ENCODE data around the gene VGLL3.

VGLL3 gene

DNA sequence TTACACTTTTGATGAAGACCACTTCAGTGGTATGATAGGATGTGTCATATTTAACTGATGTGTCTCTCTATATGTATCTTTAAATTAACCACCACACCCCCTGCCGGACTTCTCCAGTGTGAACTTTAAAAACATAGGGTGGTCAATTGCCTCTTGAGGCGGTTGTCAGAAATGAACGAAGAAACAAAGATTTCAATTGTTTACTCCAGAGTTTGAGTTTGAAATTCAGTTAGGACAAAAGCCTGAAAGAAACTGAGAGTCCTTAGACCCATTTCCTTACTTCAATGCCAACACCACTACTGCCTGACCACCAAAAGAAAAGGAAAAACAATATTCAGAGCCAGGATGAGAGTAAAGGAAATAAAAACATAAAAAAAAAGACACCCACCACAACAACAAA is 40.2 kb downstream of the VGLL3 start:
- no peaks in the 10 kb centered on the region for H3K4me1 ChIP-seq (ENCODE audit: control insufficient read depth in 1 of 2, insufficient read depth in 1 of 2, low read depth in 1 of 2, low read length in 1 of 2)
- H3K27me3 ChIP-seq = peaks cover 11% of the 10 kb centered on the region
- H3K27ac ChIP-seq = no peak overlapping the region
- no peaks in the 10 kb centered on the region for H3K36me3 ChIP-seq
- H3K4me3 ChIP-seq (ENCODE audit: low read depth in 1 of 2, low read length in 1 of 2) = no peak overlapping the region
- TF ChIP-seq, protein P1, sequence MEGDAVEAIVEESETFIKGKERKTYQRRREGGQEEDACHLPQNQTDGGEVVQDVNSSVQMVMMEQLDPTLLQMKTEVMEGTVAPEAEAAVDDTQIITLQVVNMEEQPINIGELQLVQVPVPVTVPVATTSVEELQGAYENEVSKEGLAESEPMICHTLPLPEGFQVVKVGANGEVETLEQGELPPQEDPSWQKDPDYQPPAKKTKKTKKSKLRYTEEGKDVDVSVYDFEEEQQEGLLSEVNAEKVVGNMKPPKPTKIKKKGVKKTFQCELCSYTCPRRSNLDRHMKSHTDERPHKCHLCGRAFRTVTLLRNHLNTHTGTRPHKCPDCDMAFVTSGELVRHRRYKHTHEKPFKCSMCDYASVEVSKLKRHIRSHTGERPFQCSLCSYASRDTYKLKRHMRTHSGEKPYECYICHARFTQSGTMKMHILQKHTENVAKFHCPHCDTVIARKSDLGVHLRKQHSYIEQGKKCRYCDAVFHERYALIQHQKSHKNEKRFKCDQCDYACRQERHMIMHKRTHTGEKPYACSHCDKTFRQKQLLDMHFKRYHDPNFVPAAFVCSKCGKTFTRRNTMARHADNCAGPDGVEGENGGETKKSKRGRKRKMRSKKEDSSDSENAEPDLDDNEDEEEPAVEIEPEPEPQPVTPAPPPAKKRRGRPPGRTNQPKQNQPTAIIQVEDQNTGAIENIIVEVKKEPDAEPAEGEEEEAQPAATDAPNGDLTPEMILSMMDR (IDR thresholded peaks at IDR 0.05) = no peak
- no peaks in the 10 kb centered on the region for H3K9me3 ChIP-seq

DNA sequence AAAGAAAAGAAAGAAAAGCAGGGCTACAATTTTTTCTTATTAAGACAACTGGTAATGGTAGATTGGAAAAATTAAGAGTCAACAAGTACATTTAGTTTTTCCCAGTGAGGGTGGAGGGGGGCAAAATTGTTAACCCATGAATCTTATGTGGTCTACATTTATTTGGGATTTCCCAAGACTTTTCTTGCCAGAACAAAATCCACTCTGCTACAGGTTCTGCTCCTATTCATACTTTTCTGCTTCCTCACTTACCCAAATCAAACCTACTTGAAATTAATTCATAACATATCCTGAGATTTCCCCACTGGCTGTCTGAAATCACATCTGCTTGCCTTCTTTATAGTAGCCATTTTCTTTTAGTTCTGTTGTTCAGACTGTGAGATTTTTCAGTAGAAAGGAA is 41.1 kb downstream of the VGLL3 start:
- Histone ChIP-seq H3K27ac (no peak overlapping the region), H3K36me3 (no peaks in the 10 kb centered on the region), H3K4me3 (ENCODE audit: low read depth in 1 of 2, low read length in 1 of 2) (no peak overlapping the region), H3K27me3 (peaks cover 11% of the 10 kb centered on the region), H3K4me1 (ENCODE audit: control insufficient read depth in 1 of 2, insufficient read depth in 1 of 2, low read depth in 1 of 2, low read length in 1 of 2) (no peaks in the 10 kb centered on the region), H3K9me3 (no peaks in the 10 kb centered on the region)
- TF ChIP-seq, protein P1 (IDR thresholded peaks at IDR 0.05) = no peak

DNA sequence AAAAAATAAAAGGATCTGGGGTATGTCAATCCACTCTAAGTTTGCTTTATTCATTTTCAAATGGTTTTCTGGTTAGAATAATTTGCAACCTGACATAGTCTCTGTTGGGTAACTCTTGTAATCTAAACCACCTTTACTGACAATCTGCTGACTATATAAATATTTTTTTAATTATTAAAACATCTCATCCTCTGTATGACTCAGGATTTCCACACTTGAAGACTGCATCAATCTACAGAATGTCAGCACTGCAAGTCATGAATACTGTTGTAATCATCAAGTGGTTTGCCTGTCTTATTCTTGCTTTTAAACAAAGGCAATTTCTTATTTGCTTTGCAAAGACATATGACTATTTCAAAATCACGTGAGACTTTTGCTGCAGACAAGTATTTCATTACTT is 42.1 kb downstream of the VGLL3 start:
- no peaks in the 10 kb centered on the region for H3K4me1 ChIP-seq (ENCODE audit: control insufficient read depth in 1 of 2, insufficient read depth in 1 of 2, low read depth in 1 of 2, low read length in 1 of 2)
- TF ChIP-seq, protein P1 (IDR thresholded peaks at IDR 0.05) = no peak
- H3K27ac ChIP-seq = no peak overlapping the region
- no peak overlapping the region for H3K4me3 ChIP-seq (ENCODE audit: low read depth in 1 of 2, low read length in 1 of 2)
- H3K27me3 ChIP-seq = peaks cover 4% of the 10 kb centered on the region
- H3K9me3 ChIP-seq = no peaks in the 10 kb centered on the region
- no peaks in the 10 kb centered on the region for H3K36me3 ChIP-seq

DNA sequence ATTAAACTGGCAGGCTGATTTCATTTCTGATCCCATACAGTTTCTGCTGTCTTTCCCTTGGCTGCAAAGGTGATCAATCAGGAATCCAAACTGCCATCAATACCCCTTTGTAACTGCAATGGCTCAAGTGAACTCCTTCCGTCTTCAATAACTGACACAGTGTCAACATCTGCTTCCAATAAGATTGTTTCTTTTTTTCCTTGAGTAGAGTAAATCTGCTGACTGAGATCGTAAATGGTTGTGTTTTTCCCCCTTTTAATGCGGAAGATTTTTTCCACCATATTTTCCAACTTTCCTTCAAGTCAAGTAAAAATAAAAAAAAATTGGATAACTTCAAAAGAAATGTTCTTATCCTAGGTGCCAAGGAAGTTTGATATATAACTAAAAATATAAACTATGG is 48.7 kb downstream of the VGLL3 start:
- Histone ChIP-seq H3K9me3 (no peaks in the 10 kb centered on the region), H3K4me1 (ENCODE audit: control insufficient read depth in 1 of 2, insufficient read depth in 1 of 2, low read depth in 1 of 2, low read length in 1 of 2) (no peaks in the 10 kb centered on the region), H3K4me3 (ENCODE audit: low read depth in 1 of 2, low read length in 1 of 2) (no peak overlapping the region), H3K27ac (no peak overlapping the region), H3K36me3 (no peaks in the 10 kb centered on the region), H3K27me3 (no peaks in the 10 kb centered on the region)
- TF ChIP-seq, protein P1 (IDR thresholded peaks at IDR 0.05) = no peak

DNA sequence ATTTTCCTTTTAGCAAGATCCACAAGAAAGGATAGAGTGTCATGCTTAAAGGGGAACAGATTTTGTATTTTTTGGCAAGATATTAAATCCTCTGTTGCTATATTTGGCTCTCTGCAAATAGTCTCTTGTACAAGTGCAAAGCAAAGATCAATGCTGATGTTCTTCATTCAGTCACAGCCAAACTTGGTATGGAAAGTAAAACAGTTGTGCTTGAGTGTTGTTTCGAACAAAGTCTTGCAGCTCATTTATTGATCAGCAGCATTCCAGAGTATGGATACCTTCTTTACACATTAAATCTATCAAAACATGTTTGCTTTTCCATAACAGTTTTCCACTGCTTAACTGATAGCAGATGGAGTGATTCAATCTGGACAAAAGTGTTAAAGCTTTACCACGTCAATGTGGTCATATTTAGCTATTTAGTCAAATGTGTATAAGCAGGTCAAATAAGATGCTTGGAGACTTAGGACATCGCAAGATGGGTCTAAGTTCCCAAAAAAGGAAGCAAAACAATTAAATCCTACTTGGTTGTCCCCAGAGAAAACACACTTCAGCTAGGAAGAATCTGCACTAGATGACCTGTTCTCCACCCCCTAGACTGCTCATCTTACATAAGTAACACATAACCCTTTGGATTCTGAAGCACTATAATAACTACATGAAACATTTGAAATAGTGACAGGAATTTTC is 52.4 kb downstream of the VGLL3 start:
- H3K9me3 ChIP-seq = no peaks in the 10 kb centered on the region
- H3K27me3 ChIP-seq = no peaks in the 10 kb centered on the region
- H3K36me3 ChIP-seq = no peaks in the 10 kb centered on the region
- no peaks in the 10 kb centered on the region for H3K4me1 ChIP-seq (ENCODE audit: control insufficient read depth in 1 of 2, insufficient read depth in 1 of 2, low read depth in 1 of 2, low read length in 1 of 2)
- no peak overlapping the region for H3K4me3 ChIP-seq (ENCODE audit: low read depth in 1 of 2, low read length in 1 of 2)
- H3K27ac ChIP-seq = no peak overlapping the region
- TF ChIP-seq, protein P1 (IDR thresholded peaks at IDR 0.05) = no peak
